ENCODE data around the gene NPSR1. TPM values are rescaled to one million over a fixed set of nuclear protein-coding genes. Genes with fewer than 3 reads are reported as not detected.
A peak's percentile ranks its signal among the peaks of the same experiment; 100 is the strongest.
"Not testable (repeated sequence)": the region's sequence is repeated elsewhere in the genome, so short reads cannot be mapped to it uniquely, and the experiment has no call there.

Gene NPSR1
- polyA plus RNA-seq, 3 donors from 2014 or later = not detected

DNA sequence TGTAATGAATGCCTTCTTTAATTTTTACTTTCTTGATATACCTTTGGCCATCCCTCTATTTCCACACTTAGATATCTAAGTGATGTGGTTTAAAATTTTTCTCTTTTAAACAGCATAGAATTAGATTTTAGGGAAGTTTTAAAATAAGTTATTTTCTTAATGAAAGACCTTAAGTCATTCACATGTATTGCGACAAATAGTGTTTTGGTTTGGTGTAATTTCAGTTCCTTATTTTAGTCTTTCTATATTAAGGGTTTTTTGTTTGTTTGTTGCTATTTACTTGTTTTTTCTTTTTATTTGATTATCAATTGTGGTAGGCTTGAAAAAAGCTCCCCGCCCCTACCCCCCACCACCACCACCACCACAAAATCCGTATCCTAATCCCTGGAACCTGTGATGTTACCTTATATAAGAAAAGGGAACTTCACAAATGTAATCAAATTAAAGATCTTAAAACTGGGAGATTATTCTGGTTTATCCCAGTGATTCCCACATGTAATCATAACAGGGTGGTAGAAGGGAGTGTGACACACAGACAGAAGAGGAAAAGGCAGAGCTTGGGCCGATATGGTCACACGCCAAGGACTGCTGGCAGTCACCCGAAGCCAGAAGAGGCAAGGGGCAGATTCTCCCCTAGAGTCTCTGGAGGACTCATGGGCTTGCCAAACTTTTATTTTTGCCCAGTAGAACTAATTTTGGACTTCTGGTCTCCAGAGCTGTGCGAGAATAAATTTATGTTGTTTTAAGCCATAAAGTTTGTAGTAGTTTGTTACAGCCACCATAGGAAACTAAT lies 149.7 kb downstream of the NPSR1 start:
- Mint-ChIP-seq H3K4me3 (no peak overlapping the region), H3K27me3 (ENCODE audit: low read depth in 3 of 3) (peaks cover under 1 to 8% (median 7%) of the 10 kb centered on the region in 3 donors), H3K27ac (no peak overlapping the region), H3K9me3 (peaks cover 0 to 3% (median 0%) of the 10 kb centered on the region in 6 donors), H3K4me1 (no peaks in the 10 kb centered on the region), H3K36me3 (peaks cover 0 to 4% (median 0%) of the 10 kb centered on the region in 3 donors)
- no peak for DNase-seq

DNA sequence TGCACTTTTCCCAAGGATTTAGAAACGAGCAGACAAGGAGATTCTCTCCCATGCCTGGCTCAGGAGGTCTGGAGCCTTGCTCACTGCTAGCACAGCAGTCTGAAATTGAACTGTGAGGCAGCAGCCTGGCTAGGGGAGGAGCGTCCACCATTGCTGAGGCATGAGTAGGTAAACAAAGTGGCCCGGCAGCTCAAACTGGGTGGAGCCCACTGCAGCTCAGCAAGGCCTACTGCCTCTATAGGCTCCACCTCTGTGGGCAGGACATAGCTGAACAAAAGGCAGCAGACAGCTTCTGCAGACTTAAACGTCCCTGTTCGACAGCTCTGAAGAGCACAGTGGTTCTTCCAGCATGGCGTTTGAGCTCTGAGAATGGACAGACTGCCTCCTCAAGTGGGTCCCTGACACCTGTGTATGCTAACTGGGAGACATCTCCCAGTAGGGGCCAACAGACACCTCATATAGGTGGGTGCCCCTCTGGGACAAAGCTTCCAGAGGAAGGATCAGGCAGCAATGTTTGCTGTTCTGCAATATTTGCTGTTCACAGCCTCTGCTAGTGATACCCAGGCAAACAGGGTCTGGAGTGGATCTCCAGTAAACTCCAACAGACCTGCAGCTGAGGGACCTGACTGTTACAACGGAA lies 156.3 kb downstream of the NPSR1 start:
- not testable (repeated sequence) for H3K4me3 Mint-ChIP-seq; H3K36me3 Mint-ChIP-seq; H3K9me3 Mint-ChIP-seq; H3K27ac Mint-ChIP-seq; H3K4me1 Mint-ChIP-seq; H3K27me3 Mint-ChIP-seq (ENCODE audit: low read depth in 3 of 3); DNase-seq

DNA sequence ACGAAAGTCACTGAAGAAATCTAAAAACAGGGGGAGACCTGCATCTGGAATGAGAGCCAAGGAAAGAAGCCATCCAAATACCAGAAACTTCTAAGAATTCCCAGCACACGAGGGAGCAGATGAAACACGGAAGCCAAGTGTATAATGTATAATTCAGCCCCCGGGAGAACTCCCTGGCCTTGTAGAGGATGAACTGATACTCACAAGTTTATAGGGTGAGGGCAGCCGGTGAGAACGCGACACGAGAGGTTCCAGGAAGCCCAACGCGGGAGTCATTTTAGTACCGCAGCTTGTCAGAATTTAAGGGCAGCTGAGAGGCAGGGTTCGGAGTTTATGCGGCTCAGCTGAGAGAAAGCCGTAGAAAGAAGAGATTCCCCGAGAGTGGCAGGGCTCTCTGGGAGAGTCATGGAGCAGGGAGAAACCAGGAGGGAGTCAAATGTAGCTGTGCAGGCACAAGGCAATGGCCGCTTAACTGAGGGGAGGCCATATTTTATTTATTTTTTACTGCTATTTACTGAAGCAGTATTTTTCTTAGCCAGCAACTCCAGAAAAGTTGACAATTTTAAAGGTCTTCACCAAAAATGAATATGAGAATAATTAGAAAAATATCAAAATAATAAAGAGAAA lies 164.0 kb downstream of the NPSR1 start:
- H3K27ac Mint-ChIP-seq = no peak overlapping the region
- H3K4me1 Mint-ChIP-seq = no peaks in the 10 kb centered on the region
- H3K36me3 Mint-ChIP-seq = no peaks in the 10 kb centered on the region
- peaks cover 0 to 3% (median 0%) of the 10 kb centered on the region in 6 donors for H3K9me3 Mint-ChIP-seq
- H3K4me3 Mint-ChIP-seq = no peak overlapping the region
- no peak for DNase-seq
- H3K27me3 Mint-ChIP-seq (ENCODE audit: low read depth in 3 of 3) = peaks cover 0 to 7% (median 5%) of the 10 kb centered on the region in 3 donors

DNA sequence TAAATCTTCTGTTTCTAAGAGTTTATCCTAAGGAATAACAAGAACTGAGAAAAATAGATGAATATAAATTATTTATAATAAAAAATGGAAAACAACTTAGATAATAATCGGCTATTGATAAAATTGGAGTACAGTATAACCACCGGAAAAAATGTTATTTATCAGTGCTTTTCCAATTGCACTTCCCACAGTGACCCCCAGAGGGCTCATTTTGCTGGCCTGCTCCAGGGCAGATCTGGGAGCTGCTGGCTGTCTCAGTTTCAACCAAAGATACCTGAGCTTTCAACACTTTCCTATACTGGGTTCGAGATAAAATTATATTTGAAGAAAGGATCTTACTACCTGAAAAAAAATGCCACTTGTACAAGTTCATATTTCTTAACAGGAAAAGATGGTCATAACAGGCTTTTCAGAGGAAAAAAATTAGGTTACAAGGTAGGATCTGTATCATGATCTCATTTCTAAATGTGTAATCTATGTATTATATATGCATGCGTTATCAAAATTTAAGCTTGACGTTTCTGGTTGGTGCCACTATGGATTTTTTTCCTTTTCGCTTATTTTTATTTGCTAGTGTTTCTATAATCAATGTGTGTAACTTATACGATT lies 165.7 kb downstream of the NPSR1 start:
- H3K27me3 Mint-ChIP-seq (ENCODE audit: low read depth in 3 of 3) = peaks cover 0 to 7% (median 5%) of the 10 kb centered on the region in 3 donors
- H3K9me3 Mint-ChIP-seq = peaks cover 0 to 3% (median 0%) of the 10 kb centered on the region in 6 donors
- H3K36me3 Mint-ChIP-seq = no peaks in the 10 kb centered on the region
- no peaks in the 10 kb centered on the region for H3K4me1 Mint-ChIP-seq
- no peak overlapping the region for H3K27ac Mint-ChIP-seq
- DNase-seq = peak in 2 of 3 donors; percentile 4 to 31
- no peak overlapping the region for H3K4me3 Mint-ChIP-seq

DNA sequence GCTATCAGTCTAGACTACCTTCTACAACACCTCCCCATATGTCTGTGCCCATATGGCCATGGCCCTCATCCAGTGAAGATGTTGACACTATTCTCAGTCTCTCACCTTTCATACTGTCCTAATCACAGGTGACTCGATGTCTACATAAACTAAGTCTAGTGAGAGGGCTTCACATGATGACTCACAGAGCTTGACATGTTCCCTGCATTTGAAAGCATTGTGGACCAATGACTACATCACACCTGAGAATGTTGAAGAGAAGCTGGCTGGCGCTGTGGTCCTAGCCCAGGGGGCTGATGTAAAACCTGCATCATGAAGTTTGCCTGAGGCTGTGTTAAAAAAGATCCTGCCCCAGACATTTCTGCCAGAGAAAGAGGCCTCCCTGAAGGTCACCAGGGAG lies 167.2 kb downstream of the NPSR1 start:
- Mint-ChIP-seq H3K9me3 (peaks cover 0 to 3% (median 0%) of the 10 kb centered on the region in 6 donors), H3K36me3 (no peaks in the 10 kb centered on the region), H3K27me3 (ENCODE audit: low read depth in 3 of 3) (peaks cover 0 to 7% (median 3%) of the 10 kb centered on the region in 3 donors), H3K4me1 (no peaks in the 10 kb centered on the region), H3K4me3 (no peak overlapping the region), H3K27ac (no peak overlapping the region)
- DNase-seq = no peak

DNA sequence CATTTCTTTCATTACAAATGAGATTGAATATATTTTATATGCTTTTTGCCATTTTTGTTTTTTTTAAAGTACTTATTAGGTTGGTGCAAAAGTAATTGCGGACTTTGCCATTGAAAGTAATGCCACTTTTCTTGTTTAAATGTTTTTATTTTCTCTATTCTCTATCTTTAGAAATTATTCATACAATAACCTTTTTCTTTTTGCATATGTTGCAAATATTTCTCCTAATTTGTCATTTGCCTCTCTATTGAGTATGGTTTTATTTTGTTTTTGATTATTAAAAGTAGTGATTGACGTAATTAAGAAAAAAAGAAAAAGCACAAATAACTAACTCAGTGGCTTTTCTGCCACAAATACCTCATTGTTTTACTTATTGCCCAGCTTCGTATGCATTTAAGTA lies 172.4 kb downstream of the NPSR1 start:
- no peak overlapping the region for H3K27ac Mint-ChIP-seq
- H3K27me3 Mint-ChIP-seq (ENCODE audit: low read depth in 3 of 3) = peaks cover 0 to 5% (median 2%) of the 10 kb centered on the region in 3 donors
- no peaks in the 10 kb centered on the region for H3K4me1 Mint-ChIP-seq

DNA sequence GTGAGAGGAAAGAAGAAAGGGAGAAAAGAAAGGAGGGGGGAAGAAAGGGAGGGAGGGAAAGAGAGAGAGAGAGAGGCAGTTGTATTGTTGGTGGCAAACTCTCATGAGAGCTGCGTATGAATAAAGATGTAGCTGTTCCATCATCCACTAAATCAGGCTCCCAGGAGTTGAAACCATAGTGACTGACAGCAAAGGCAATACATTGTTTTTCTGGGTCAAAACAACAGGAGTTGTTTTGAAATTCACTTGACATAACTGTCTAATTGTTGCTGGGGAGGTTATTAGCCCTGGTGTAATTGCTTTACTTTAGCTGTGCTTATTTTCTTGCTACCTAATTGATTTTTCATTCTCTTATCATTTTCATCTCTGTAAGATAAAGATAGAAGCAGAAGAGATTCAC lies 173.4 kb downstream of the NPSR1 start:
- H3K36me3 Mint-ChIP-seq = no peaks in the 10 kb centered on the region
- peaks cover 0 to 2% (median 0%) of the 10 kb centered on the region in 6 donors for H3K9me3 Mint-ChIP-seq
- H3K27me3 Mint-ChIP-seq (ENCODE audit: low read depth in 3 of 3) = peaks cover 0 to 5% (median 2%) of the 10 kb centered on the region in 3 donors
- H3K4me3 Mint-ChIP-seq = no peak overlapping the region
- no peak for DNase-seq
- no peaks in the 10 kb centered on the region for H3K4me1 Mint-ChIP-seq
- H3K27ac Mint-ChIP-seq = no peak overlapping the region

More for the DNA sequence above, 172.4 kb downstream of the NPSR1 start:
- H3K9me3 Mint-ChIP-seq = peaks cover 0 to 2% (median 0%) of the 10 kb centered on the region in 6 donors
- no peak for DNase-seq
- H3K4me3 Mint-ChIP-seq = no peak overlapping the region
- H3K36me3 Mint-ChIP-seq = no peaks in the 10 kb centered on the region

DNA sequence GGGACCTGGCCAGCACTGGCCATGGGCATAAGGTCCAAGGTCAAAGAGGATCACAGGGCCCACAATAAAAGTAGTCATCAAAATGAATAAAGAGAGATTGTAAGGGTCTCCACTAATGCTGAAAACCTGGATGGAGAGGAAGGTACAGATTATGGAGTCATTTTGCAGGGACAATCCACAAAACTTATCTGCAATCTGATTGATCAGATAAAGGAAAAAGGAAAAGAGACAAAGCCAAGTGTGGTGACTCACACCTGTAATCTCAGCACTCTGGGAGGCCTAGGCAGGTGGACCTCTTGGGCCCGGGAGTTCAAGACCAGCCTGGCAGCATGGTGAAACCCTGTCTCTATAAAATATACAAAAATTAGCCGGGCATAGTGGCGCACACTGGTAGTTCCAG lies 174.0 kb downstream of the NPSR1 start:
- H3K27ac Mint-ChIP-seq = no peak overlapping the region
- H3K9me3 Mint-ChIP-seq = peaks cover 0 to 2% (median 0%) of the 10 kb centered on the region in 6 donors
- no peaks in the 10 kb centered on the region for H3K36me3 Mint-ChIP-seq
- no peak overlapping the region for H3K4me3 Mint-ChIP-seq
- no peak for DNase-seq
- H3K4me1 Mint-ChIP-seq = no peaks in the 10 kb centered on the region
- peaks cover 0 to 2% (median 1%) of the 10 kb centered on the region in 3 donors for H3K27me3 Mint-ChIP-seq (ENCODE audit: low read depth in 3 of 3)

DNA sequence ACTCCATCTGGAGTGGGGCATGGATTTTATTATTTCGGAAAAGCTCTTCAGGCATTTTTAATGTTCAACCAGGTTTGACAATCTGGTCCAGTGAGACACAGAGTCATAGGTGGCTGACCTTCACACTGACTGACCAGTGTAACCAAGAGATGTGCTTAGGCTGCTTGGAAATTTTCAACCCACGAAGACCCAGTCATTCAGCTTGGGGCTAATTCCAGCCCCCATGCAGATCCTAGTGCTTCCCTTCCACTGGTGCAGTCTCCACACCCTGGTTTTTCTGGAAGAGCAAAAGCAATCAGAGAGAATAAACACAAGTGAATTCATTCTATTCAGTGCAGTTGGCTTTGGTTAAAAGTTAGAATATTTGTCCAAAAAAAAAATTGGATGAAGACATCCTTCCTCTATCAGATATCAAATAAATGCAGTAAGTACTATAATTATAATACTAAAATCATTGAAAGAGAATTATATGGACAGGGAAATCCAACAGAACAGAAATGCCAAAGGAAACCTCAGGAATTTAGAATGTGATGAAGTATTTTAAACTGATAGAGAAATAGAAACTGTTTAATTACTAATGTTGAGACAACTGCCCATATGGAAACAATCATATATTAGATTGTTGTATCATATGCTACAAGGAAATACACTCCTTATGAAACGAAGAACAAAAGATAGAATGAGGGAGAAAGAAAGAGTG lies 178.0 kb downstream of the NPSR1 start:
- Mint-ChIP-seq H3K4me1 (no peaks in the 10 kb centered on the region), H3K36me3 (no peaks in the 10 kb centered on the region), H3K27me3 (ENCODE audit: low read depth in 3 of 3) (peaks cover 0 to 3% (median 1%) of the 10 kb centered on the region in 3 donors), H3K9me3 (no peaks in the 10 kb centered on the region), H3K27ac (no peak overlapping the region), H3K4me3 (no peak overlapping the region)
- DNase-seq = no peak

DNA sequence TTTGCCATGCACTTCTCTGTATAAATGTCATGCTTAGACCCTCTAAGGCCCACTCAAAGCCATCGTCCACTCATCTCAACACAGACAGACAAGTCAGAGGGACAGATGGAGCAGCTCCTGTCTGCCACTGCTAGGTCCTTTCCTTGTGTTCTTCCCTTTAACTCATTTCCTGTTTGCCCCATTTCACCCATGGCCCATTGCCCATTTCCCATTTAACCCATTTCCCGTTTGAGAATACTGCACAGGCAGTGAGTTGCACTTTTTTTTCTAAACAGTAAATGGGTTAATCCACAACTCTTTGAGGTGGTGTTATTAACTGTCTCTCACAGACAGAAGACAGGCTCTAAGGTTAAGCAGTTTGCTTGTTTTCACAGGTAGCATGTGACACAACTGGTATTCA lies 179.3 kb downstream of the NPSR1 start:
- peaks cover 0 to 3% (median 0%) of the 10 kb centered on the region in 3 donors for H3K27me3 Mint-ChIP-seq (ENCODE audit: low read depth in 3 of 3)
- DNase-seq = no peak
- H3K27ac Mint-ChIP-seq = no peak overlapping the region
- H3K36me3 Mint-ChIP-seq = no peaks in the 10 kb centered on the region
- no peaks in the 10 kb centered on the region for H3K4me1 Mint-ChIP-seq
- H3K4me3 Mint-ChIP-seq = no peak overlapping the region
- H3K9me3 Mint-ChIP-seq = no peaks in the 10 kb centered on the region

DNA sequence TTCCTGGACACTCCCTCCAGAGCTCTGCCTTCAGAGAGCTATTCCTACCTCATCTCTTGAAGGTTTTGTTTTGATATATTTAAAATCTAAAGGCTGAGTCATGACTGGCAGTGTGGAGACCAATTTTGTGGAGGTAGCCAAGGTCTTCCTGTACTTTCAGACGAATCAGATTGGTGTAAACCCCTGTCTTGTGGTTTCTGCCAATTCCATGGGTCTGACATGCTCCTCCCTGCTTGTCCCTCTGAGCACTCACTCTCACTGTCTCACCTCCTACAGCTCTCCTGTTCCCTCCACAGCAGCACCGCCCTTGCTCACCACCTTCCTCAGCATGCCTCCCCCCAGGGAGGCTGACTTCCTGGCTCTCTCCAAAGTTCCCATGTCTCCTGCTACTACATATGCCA lies 179.8 kb downstream of the NPSR1 start:
- Mint-ChIP-seq H3K36me3 (no peaks in the 10 kb centered on the region), H3K27ac (no peak overlapping the region), H3K4me3 (peak overlapping the region in 1 of 5 donors; percentile 16), H3K4me1 (no peaks in the 10 kb centered on the region), H3K27me3 (ENCODE audit: low read depth in 3 of 3) (peaks cover 0 to 3% (median 0%) of the 10 kb centered on the region in 3 donors), H3K9me3 (no peaks in the 10 kb centered on the region)
- DNase-seq = no peak

DNA sequence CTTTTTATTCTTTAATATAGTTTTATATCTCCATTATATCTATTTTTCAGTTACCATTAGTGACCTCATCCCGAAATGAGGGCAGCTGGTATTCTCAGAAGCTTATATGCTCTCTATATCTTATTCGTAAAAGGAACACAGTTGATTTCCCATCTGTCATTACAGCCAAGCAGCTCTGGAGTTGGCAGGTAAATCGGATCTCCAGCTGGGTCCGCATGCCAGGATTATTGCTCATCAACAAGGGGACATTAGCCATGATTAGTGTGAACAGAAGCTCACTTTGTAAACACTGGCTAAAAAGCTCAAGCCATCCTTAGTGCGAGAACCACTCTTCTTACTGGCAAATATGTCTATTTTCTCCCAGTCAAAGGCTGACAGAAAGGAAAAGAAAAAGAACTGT lies 180.3 kb downstream of the NPSR1 start:
- no peak for DNase-seq
- H3K9me3 Mint-ChIP-seq = no peaks in the 10 kb centered on the region
- H3K36me3 Mint-ChIP-seq = no peaks in the 10 kb centered on the region
- H3K27me3 Mint-ChIP-seq (ENCODE audit: low read depth in 3 of 3) = peaks cover 0 to 3% (median 0%) of the 10 kb centered on the region in 3 donors
- no peak overlapping the region for H3K4me3 Mint-ChIP-seq
- H3K27ac Mint-ChIP-seq = no peak overlapping the region
- H3K4me1 Mint-ChIP-seq = no peaks in the 10 kb centered on the region

DNA sequence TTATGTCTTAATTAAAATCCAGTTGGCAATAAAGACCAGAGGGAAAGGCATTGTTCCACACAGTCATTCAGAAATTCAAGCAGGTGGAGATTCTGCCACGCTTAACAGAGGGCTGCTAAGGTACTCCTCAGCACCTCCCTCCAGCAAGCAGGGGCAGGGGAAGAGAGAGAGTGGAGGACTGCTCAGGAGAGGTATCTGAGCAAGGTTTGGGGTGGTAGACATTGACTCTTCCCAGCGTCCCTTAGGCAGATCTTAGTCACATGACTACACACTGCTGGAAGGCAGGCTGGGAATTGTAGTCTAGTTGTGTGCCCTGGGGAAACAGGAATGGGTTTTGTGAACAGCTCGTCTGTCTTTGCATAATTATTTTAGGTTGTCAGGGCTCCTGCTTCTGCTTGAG lies 181.6 kb downstream of the NPSR1 start:
- Mint-ChIP-seq H3K36me3 (no peaks in the 10 kb centered on the region), H3K9me3 (no peaks in the 10 kb centered on the region), H3K27me3 (ENCODE audit: low read depth in 3 of 3) (peaks cover 0 to 3% (median 3%) of the 10 kb centered on the region in 3 donors), H3K4me1 (no peaks in the 10 kb centered on the region), H3K4me3 (no peak overlapping the region), H3K27ac (no peak overlapping the region)
- no peak for DNase-seq

Measured in immature natural killer cell (primary cell).